Stimulated activated CD4-positive, alpha-beta T cell treated with anti-CD3 and anti-CD28 coated beads, Interleukin-15, amount 100 ng/mL, for 1 hour (primary cell): ENCODE data around the gene GPR146.
A peak's percentile ranks its signal among the peaks of the same experiment; 100 is the strongest.

Source experiments
- DNase-seq, 2 donors: peaks; one replicate each; pipeline ENCODE4 v3.0.0-alpha.2; 2020; ENCODE audit warnings: low read depth in 1 of 2, low spot score in 1 of 2

GPR146 gene

DNA sequence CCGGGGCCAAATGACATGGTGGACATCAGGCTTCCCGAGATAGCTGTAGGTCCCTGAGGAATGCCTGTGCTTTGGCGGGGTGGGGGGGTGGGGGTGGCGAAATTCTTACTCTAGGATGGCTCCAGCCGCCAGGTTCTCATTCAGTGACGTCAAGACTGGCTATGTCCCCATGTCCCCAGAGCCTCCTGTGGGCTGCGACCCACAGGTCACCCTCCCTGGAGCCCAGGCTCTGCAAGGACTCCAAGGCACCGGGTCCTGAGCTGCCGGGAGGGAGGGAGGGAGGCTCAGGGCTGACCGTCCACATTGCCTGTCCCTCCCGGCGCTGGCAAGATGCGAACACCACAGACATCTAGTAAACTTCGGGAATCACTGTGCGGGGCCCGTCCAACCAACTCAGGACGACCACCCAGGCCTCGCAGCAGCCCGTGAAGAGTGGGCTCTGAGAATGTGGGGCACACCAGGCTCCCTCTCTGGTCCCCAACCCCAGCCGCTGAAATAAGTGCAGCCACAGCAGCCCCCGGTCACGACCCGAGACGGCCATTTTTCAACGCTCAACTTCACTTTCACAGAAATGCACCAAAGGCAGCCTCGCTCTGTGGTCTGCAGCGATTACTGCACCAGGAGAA, 12.6 kb downstream of the GPR146 start:
- no peak for DNase-seq

DNA sequence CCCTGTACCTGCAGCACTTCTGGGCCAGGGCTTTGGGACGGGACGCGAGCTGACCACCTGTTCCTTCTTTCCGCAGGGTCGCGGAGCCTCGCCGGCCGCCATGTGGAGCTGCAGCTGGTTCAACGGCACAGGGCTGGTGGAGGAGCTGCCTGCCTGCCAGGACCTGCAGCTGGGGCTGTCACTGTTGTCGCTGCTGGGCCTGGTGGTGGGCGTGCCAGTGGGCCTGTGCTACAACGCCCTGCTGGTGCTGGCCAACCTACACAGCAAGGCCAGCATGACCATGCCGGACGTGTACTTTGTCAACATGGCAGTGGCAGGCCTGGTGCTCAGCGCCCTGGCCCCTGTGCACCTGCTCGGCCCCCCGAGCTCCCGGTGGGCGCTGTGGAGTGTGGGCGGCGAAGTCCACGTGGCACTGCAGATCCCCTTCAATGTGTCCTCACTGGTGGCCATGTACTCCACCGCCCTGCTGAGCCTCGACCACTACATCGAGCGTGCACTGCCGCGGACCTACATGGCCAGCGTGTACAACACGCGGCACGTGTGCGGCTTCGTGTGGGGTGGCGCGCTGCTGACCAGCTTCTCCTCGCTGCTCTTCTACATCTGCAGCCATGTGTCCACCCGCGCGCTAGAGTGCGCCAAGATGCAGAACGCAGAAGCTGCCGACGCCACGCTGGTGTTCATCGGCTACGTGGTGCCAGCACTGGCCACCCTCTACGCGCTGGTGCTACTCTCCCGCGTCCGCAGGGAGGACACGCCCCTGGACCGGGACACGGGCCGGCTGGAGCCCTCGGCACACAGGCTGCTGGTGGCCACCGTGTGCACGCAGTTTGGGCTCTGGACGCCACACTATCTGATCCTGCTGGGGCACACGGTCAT, 13.3 kb downstream of the GPR146 start:
- DNase-seq: no peak

DNA sequence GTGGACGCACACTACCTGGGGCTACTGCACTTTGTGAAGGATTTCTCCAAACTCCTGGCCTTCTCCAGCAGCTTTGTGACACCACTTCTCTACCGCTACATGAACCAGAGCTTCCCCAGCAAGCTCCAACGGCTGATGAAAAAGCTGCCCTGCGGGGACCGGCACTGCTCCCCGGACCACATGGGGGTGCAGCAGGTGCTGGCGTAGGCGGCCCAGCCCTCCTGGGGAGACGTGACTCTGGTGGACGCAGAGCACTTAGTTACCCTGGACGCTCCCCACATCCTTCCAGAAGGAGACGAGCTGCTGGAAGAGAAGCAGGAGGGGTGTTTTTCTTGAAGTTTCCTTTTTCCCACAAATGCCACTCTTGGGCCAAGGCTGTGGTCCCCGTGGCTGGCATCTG, 14.0 kb downstream of the GPR146 start:
- DNase-seq: no peak

DNA sequence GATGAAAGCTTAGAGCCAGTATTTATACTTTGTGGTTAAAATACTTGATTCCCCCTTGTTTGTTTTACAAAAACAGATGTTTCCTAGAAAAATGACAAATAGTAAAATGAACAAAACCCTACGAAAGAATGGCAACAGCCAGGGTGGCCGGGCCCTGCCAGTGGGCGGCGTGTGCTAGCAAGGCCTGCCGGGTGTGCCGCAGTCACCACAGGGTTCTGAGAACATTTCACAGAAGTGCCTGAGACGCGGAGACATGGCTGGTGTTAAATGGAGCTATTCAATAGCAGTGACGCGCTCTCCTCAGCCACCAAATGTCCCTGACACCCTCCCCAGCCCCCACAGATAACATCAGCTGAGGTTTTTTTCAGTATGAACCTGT, 14.5 kb downstream of the GPR146 start:
- no peak for DNase-seq

DNA sequence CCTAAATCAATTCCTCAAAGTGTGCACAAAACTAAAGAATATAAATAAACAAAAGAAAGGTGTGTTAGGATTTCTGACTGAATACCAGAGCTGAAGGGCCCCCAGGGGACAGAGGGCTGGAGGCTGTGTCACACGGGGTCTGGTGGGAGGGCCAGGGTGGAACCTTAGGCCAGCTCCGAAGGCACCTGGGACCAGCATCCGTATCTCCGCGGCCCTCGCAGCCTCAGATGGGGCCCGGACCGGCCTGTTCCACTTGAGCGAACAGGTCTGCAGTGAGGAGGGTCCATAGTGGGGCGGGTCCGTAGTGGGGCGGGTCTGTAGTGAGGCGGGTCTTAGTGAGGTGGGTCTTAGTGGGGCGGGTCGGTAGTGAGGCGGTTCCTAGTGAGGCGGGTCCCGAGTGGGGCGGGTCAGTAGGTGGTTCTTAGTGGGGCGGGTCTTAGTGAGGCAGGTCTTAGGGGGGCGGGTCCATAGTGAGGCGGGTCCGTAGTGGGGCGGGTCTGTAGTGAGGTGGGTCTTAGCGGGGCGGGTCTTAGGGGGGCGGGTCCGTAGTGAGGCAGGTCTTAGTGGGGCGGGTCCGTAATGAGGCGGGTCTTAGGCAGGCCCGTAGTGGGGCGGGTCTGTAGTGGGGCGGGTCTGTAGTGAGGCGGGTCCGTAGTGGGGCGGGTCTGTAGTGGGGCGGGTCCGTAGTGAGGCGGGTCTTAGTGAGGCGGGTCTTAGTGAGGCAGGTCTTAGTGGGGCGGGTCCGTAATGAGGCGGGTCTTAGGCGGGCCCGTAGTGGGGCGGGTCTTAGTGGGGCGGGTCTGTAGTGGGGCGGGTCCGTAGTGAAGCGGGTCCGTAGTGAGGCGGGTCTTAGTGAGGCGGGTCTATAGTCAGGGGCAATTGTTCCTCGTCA, 15.1 kb downstream of the GPR146 start:
- no peak for DNase-seq

DNA sequence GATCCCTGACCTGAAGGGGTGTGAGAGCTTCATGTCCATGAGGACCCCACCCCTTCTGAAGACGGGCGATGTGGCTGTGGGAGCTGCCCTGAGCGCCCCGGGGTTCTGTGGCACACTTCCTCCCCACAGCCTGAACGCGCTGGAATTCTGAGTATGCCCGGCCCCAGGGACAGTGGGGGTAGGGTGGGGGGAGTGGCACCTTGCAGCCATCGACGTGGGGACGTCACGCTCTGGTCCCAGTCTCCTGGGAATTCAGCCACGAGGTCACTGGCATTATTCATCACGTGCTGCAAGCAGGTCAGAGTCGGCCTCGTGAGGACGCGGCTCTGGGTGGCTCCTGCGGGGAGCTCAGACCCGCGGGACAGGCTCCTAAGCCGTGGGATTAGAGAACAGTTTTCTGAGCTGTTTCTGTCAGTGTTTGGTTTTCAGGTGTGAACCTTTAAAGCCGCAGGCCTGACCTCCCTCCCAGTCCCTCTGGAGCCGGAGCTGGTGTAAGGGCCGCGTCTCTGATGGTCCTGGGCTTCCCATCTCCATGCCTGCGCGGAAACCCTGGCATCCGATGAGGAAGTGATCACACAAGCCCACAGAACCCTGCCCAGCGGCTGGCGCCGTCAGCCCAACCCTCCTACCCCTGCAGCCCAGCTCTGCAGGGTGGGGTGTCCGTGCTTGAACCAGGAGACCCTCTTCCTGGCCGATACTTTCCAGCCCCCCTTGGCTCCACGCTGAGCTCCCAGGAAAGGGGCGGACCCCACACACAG, 16.1 kb downstream of the GPR146 start:
- DNase-seq: no peak

DNA sequence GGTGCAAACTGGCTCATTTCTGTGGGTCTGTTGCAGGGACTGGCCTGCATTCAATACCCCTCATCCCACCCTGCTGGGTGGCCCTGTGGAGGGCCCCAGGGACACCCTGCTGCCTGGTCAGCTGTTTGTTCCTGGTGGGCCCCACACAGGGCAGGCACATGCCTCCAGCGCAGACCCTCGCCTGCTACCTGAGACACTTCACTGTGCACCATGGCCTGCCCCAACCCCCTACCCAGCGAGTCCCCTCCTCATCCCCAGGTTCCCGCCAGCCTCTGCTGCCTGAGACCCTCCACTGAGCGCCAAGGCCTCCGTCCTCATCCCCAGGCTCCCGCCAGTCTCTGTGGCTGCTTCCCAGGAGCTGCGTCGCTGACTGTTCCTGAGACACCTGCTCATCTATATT, 16.8 kb downstream of the GPR146 start:
- no peak for DNase-seq

DNA sequence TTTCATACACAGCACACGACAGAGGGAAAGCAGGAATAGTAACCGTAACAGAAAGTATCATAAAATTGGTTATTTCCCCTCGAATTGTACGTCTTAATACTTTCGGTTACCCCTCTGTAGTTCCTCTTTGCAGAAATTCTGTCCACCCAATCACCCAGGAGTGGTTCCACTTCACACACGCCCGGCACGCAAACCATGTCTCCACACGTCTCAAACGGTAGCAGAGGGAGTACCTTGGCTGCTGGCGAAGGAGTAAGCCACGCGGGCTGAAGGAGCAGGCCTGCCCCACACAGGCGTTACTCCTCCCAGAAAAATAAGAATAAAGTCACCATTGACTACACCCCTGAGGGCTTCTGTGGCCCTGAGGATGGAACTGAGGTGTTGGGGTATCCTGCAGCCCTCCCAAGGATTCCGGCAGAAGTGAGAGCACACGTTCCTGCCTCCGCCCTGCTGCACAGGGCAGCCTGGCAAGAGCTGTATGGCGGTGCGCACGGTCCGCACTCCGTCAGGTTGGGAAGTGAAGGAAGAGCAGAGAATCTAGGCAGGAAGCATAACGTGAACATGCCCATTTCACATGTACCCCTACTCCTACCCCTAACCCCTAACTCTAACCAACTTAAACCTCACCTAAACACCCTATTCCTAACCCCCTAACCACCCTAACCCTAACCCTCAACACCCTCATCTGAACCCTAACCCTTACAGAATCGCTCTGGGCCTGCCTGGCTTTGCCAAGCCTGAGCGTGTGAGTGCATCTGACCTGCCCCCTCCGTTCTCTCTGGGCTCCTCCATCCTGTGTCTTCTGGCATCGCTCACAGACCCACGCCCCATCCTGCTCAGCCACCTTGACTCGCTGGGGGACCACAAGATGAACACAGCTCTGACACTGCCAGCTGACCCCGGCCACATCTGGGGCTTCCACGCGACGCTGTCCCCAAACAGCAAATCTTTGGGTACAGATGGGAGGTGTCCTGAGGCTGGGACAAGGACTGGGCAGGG, 18.2 kb downstream of the GPR146 start:
- DNase-seq: no peak

DNA sequence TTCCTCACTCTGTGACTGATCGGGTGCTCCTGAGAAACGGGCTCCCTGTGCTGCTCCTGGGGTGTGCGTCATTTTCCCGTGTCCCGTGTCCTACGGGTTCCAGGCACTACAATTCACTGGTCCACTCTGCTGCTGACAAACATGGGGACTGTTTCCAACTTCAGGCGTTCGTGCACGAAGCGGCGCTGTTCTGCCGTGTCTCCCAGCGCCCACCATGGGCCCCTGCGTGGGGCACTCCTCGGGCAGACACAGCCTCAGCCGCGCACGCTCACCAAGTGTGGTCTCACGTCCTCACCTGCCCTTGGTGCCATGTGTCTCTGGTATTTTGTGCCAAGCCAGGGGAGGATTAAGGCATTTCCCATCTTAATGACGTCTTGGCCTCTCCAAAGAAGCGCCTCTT, 19.0 kb downstream of the GPR146 start:
- no peak for DNase-seq

DNA sequence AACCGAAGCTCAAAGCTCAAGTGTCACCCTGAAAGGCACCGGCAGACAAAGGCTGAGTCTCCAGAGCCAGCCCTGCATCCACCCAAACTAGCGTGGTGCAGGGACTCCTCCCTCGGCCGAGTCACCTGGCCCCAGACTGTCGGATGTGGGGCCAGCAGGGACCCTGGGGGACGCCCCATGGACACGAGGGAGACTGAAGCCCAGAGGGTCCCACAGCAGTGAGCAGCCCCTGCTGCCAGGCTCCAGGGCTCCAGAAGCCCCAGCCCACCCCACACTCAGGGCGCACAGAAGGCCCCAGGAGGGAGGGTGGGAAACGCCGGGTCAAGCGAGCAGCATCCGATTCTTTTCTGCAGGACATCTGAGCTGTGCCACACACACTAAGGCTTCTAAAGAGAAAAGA, 20.2 kb downstream of the GPR146 start:
- no peak for DNase-seq

DNA sequence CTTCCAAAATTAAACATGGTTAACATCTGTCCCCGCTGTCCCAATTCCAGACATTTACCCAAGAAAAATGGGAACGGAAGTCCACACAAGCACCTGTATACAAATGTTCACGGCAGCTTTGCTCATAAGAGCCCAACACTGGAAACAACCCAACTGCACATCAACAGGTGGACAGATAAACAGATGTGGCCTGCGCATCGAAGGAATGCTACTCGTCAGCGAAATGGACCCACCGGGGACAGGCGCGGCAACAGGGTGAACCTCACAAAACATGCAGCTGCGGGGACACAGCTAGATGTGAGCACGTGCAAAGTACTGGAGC, 20.9 kb downstream of the GPR146 start:
- DNase-seq: no peak

DNA sequence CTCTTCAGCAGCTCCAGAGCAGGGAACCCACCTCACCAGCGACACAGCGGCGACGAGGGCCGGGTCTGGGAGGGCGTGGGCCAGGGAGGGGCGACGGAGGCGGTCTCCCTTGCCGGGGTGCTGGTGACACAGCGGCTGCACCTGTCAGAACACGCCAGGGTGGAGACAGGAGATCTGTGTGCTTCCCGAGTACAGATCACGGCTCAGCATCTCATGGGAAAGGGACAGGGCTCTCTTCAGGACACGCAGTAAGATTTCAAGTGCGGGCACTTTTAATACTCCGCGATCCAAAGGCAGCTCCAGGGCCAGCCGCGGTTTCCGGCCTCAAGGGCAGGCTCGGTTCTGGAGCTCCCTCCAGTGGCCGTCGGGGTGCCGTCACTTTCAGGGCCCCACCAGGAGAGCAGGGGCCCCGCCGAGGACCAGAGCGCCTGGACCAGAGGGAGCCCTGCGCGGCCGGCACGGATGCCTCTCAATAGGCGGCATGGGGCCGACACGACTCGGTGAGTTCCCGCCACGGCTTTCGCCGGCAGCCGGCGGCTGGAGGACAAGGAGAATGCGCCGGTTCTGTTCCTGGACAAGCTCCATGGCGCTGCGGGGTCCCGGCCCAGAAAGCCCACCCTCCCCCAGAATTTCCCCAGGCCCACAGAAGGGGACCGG, 21.4 kb downstream of the GPR146 start:
- DNase-seq: peak; percentile 65 to 73

DNA sequence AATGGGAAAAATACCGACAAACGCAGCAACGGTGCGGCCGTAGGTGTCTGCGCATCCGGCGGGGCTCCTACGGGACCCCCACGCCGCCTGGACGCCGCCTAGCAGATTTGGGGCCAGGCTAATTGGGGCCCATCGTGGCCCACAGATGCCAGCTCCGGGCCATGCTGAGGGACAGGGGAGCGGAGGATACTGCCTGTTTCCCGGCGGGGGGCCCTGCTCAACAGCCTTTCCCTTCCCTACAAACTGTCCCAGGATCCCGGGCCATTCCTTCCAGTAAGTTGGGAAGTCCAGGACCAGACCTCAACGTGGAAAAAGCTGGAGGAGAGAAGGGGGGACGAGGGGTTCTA, 21.9 kb downstream of the GPR146 start:
- DNase-seq: no peak

DNA sequence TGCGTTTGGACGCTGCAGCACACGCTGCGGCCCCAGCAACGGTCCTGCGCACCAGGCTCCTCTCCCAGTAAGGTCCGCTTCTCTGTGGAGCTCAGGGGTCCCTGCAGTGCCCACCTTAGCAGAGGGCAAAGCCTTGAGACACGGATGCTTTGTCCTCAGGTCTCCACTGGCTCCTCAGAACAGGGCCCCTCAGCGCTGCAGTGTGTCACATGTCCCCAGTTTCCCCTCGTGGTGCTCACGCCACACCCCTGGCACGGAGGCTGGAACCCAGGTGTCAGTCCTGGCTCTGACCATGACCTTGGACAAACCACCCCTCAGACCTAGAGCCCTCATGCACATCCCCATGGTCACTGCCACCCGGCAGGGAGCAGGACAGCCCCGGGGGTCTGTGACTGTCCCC, 23.7 kb downstream of the GPR146 start:
- DNase-seq: no peak

DNA sequence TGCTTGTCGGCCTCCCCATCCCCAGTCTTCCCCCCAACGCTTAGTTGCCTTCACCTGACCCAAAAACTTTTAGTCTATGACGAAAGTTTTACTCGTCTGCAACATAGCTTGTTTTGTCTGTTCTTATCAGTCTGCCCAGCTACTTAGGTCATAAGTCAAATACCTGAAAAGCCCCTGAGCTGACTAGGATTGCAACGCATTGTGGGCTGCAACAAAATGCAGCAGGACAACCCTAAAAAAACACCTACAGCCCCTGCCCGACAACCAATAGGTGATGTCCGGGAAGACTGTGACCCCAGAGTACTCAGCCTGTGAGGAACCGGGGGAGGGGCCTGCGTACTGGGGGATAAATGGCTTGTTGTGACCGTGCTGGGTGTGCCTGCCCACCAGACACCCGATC, 24.3 kb downstream of the GPR146 start:
- DNase-seq: no peak

DNA sequence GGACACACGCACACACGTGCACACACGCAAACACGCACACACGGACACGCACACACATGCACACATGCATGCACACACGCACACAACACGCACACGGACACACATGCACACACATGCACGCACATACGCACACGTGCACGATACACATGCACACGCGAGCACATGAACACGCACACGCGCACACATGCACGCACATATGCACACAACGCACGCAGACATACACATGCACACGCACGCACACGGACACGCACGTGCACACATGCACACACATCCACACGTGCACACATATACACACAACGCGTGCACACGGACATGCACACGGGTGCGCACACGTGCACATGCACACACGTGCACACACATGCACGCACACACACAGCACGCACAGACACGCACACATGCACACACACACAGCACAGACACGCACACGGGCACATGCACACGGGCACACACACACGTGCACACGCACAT, 26.2 kb downstream of the GPR146 start:
- no peak for DNase-seq

DNA sequence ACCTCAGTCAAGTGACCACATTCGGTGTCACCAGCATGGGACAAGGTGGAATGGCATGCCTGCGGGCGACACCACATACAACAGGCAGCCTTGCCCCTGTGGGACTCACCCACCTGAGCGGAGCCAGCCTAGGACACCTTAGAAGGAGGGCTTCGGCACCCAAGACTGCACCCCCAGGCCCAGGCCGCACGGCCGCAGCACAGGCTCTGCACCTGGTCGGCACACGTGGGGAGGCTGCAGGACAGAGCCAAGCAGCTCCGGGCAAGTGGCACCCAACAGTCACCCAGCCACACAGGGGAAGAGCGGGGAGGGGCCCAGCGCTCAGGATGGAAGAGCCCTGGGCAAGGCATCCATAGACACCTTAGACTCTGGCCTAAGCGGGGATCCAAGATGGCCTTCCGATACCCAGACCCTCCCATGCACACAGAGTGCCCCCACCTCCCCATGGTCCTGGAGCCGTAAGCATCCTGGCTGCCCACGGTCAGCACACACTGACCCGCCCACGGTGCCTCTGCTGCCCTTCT, 27.4 kb downstream of the GPR146 start:
- DNase-seq: no peak

DNA sequence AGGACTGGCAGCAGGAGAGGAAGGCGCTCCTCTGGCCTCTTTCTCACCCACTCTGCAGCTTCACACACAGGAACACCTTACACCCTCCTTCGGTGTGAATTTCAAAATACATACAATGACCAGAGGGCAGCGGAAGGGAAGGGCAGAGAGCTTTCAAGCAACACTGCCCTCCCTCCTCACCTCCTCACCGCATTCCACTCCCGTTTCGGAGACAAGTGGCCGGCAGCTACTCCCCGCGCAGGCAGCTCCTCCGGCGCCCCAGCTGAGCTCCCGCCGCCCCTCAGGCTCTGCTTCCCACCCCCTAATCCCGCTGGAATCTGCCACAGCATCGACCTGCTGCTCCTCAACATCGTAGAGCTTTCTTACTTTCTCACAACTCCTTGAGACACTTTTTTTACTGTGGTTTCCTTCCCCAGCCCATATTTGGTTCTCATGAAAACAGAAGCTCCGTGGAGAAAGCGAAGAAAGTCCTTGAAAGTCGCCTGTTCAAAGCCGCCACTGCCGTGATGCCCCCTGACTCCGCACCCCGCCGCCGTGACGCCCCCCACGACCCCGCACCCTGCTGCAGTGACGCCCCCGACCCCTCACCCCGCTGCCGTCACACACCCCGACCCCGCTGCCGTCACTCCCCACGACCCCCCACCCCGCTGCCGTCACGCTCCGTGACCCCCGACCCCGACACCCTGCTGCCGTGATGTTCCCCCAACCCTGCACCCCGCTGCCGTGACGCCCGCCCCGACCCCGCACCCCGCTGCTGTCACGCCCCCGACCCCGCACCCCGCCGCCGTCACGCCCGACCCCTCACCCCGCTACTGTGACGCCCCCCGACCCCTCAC, 29.0 kb downstream of the GPR146 start:
- DNase-seq: no peak
